Gastroesophageal sphincter (tissue), 3 donors: ENCODE data around the gene SNX19.

Source experiments
- CTCF ChIP-seq, 4 experiments: fragments of 200-600 bp in 2 of 4; fragments of 450-650 bp in 2 of 4; sonication (generic) in 1 of 4; IDR thresholded peaks; one replicate each; pipeline ENCODE4 v1.5.1; 2017 to 2019; ENCODE audit warnings: antibody characterized with exemption in 4 of 4, mild to moderate bottlenecking in 2 of 4, moderate library complexity in 2 of 4
- POLR2AphosphoS5 ChIP-seq: sonication (generic); formaldehyde crosslinking; IDR thresholded peaks from one replicate; pipeline ENCODE4 v1.6.1; 2017; ENCODE audit warnings: antibody characterized with exemption

GRCh38 chr11:130902380-130902779 is 13.9 kb downstream of the SNX19 start:
- TF ChIP-seq CTCF (IDR thresholded peaks at IDR 0.05) (no peak), POLR2AphosphoS5 (peak; percentile 21)
